LHCN-M2 (cell line): Measurements from ENCODE around the gene PRDM15. TPM values are rescaled to one million over a fixed set of nuclear protein-coding genes. Genes with fewer than 3 reads are reported as not detected.

Experiments
- DNase-seq: peaks from one replicate; pipeline ENCODE4 v3.0.0-alpha.2; 2012; ENCODE audit warnings: low read depth
- total RNA-seq: library from RNA; depleted of rRNA; stranded (reverse); fragments of >200 nt; gene quantifications from 2 replicates; pipeline ENCODE4 v1.2.3, GENCODE V29; 2014; rRNA removed

PRDM15 gene
- total RNA-seq, 1 experiment from 2014 or later, result 6.1 TPM

DNA sequence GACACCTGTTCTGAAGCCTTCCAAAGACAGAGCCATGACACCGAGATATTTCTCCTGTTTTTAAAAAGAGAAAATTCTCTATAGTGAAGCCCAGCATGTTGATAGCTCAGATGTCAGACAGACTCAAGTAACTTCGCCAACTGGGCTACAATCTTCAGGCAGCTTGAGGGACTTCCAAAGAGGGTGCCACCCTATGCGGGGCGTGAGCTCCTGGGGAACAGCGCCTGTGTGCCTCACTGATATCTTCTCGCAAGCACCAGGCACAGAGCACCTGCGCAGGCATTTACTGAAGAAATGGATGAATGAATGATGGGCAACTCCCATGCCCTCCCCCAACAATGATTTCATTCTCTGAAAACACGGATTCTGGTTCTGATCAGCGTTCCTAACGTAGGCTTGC lies 129.9 kb downstream of the PRDM15 start:
- no peak for DNase-seq

Other genes starting within 250 kb of the PRDM15 start
- not detected in 2 replicates for gene RIPK4, start 112.3 kb downstream of the PRDM15 start, total RNA-seq
- gene C2CD2, start 74.7 kb upstream of the PRDM15 start, total RNA-seq, result 13.5 and 22.2 TPM in 2 replicates
- 7.4 and 8.3 TPM in 2 replicates for gene ZBTB21, start 131.0 kb upstream of the PRDM15 start, total RNA-seq
- gene UMODL1, start 192.0 kb upstream of the PRDM15 start, total RNA-seq, result not detected in 2 replicates